Keratinocyte (primary cell): Measurements from ENCODE around the gene C2orf72. TPM values are rescaled to one million over a fixed set of nuclear protein-coding genes. Genes with fewer than 3 reads are reported as not detected.

Experiments used
- DNase-seq: peaks from one replicate; pipeline ENCODE4 v3.0.0-alpha.2; 2011; ENCODE audit warnings: low read depth, missing footprints, low spot score
- FAIRE-seq: peaks from 2 replicates; lab custom pipeline; 2011; peaks lifted over from hg19 to GRCh38; lab: Jason Lieb, UNC
- H2AFZ ChIP-seq: 2 replicates; pipeline ENCODE4 v1.6.0; 2012; ENCODE audit warnings: low read length, control low read depth, inconsistent platforms; ENCODE audit not compliant: control insufficient read depth
- H3K27ac ChIP-seq: 2 replicates; pipeline ENCODE4 v1.5.1; 2011; ENCODE audit warnings: low read length; ENCODE audit not compliant: control insufficient read depth, insufficient read depth
- H3K27me3 ChIP-seq: 3 replicates; pipeline ENCODE4 v1.6.0; 2011; ENCODE audit warnings: low read length; ENCODE audit not compliant: control insufficient read depth, insufficient read depth; ENCODE audit errors: extremely low read depth
- H3K36me3 ChIP-seq, 2 experiments: 2 replicates in 1 of 2; 3 replicates in 1 of 2; pipeline ENCODE4 v1.5.1; 2011; ENCODE audit warnings: low read length in 2 of 2, mild to moderate bottlenecking in 1 of 2; ENCODE audit not compliant: control insufficient read depth in 2 of 2, insufficient read depth in 2 of 2; ENCODE audit errors: extremely low read depth in 1 of 2
- H3K4me1 ChIP-seq: 3 replicates; pipeline ENCODE4 v1.5.1; 2011; ENCODE audit warnings: low read length; ENCODE audit not compliant: control insufficient read depth, insufficient read depth; ENCODE audit errors: extremely low read depth
- H3K4me2 ChIP-seq: 3 replicates; pipeline ENCODE4 v1.6.0; 2011; ENCODE audit warnings: low read depth, low read length; ENCODE audit not compliant: control insufficient read depth, insufficient read depth; ENCODE audit errors: extremely low read depth
- H3K4me3 ChIP-seq, 3 experiments: fragments of 200-600 bp in 1 of 3; sonication (generic) in 1 of 3; 2 replicates in 2 of 3; 3 replicates in 1 of 3; pipeline ENCODE4 v1.5.1; 2011 to 2016; ENCODE audit warnings: low read length in 3 of 3, mild to moderate bottlenecking in 3 of 3, control low read depth in 2 of 3, inconsistent platforms in 1 of 3, low read depth in 1 of 3, mixed read lengths in 1 of 3, mixed run types in 1 of 3, moderate library complexity in 1 of 3; ENCODE audit not compliant: control insufficient read depth in 2 of 3, insufficient read depth in 2 of 3; ENCODE audit errors: extremely low read depth in 1 of 3
- H3K79me2 ChIP-seq: 2 replicates; pipeline ENCODE4 v1.6.0; 2012; ENCODE audit warnings: low read length; ENCODE audit not compliant: control insufficient read depth, insufficient read depth
- H3K9ac ChIP-seq: 3 replicates; pipeline ENCODE4 v1.6.0; 2011; ENCODE audit warnings: low read length; ENCODE audit not compliant: control insufficient read depth, insufficient read depth; ENCODE audit errors: extremely low read depth
- H3K9me1 ChIP-seq: 3 replicates; pipeline ENCODE4 v1.6.0; 2011; ENCODE audit warnings: low read length; ENCODE audit not compliant: control insufficient read depth, insufficient read depth; ENCODE audit errors: extremely low read depth
- H3K9me3 ChIP-seq: 2 replicates; pipeline ENCODE4 v1.5.1; 2012; ENCODE audit warnings: low read depth, low read length; ENCODE audit not compliant: control insufficient read depth
- H4K20me1 ChIP-seq: 3 replicates; pipeline ENCODE4 v1.6.0; 2011; ENCODE audit warnings: low read length; ENCODE audit not compliant: control insufficient read depth, insufficient read depth; ENCODE audit errors: extremely low read depth
- CTCF ChIP-seq, 3 experiments: IDR thresholded peaks in 1 of 3; conservative IDR thresholded peaks in 1 of 3; optimal IDR thresholded peaks in 1 of 3; 2 replicates in 2 of 3; 3 replicates in 1 of 3; pipeline versions ENCODE3 to v1.5.1; 2011; ENCODE audit warnings: low read length in 3 of 3, mild to moderate bottlenecking in 3 of 3, moderate library complexity in 2 of 3, control low read depth in 1 of 3, inconsistent platforms in 1 of 3; ENCODE audit not compliant: insufficient read depth in 2 of 3; ENCODE audit errors: extremely low read depth in 1 of 3
- EZH2 ChIP-seq: IDR thresholded peaks from one replicate; pipeline ENCODE4 v1.6.1; 2012; ENCODE audit warnings: inconsistent platforms, mild to moderate bottlenecking, low read length, moderate library complexity
- dilution Hi-C: fragments of 300-500 bp; cut with MboI; formaldehyde crosslinking; loops from one replicate; pipeline ENCODE4 v1.7.0; 2020; ENCODE audit warnings: low sequenced_read_pairs; ENCODE audit not compliant: extremely low pct_ligation_motif_present
- polyA plus RNA-seq, 5 experiments: library from polyadenylated mRNA; depleted of rRNA in 3 of 5; stranded (reverse) in 3 of 5; stranded (forward) in 1 of 5; unstranded in 1 of 5; fragments of >200 nt; gene quantifications; 1 replicate in 1 of 5; 2 replicates in 3 of 5; 3 replicates in 1 of 5; pipeline versions ENCODE4 v1.2.1 to v1.2.3, GENCODE V29; 2011 to 2012; ENCODE audit warnings: missing spikeins in 2 of 5, low read depth in 1 of 5, low replicate concordance in 1 of 5

The C2orf72 gene
- polyA plus RNA-seq, 1 donor (not counting 4 experiments of a cell fraction or from before 2014, with no cell fraction given): not detected

- no peak for FAIRE-seq
- H4K20me1 ChIP-seq: no peaks in the 10 kb centered on the region
- no peaks in the 10 kb centered on the region for H3K4me1 ChIP-seq
- no peak overlapping the region for H2AFZ ChIP-seq
- no peak for DNase-seq
- H3K9ac ChIP-seq: no peak overlapping the region
- dilution Hi-C loops: no loop called here
- H3K9me1 ChIP-seq: no peaks in the 10 kb centered on the region
- H3K4me3 ChIP-seq: no peak overlapping the region
- no peak overlapping the region for H3K4me2 ChIP-seq
- no peaks in the 10 kb centered on the region for H3K9me3 ChIP-seq
- TF ChIP-seq CTCF (optimal IDR thresholded peaks at IDR 0.05 in 1 of 3, IDR thresholded peaks at IDR 0.05 in 1 of 3, conservative IDR thresholded peaks at IDR 0.05 in 1 of 3; ENCODE audit: extremely low read depth in 1 of 3, insufficient read depth in 2 of 3, low read length in 3 of 3) (no peak), EZH2 (no peak)
- H3K27me3 ChIP-seq: peaks cover 12% of the 10 kb centered on the region
- no peaks in the 10 kb centered on the region for H3K36me3 ChIP-seq
- no peaks in the 10 kb centered on the region for H3K79me2 ChIP-seq
- no peak overlapping the region for H3K27ac ChIP-seq
Observed at GRCh38 chr2:231013820-231014219, 23.5 kb upstream of the C2orf72 start.

GRCh38 chr2:231015478-231015877 lies 21.8 kb upstream of the C2orf72 start:
- Histone ChIP-seq H3K27ac (no peak overlapping the region), H3K9ac (no peak overlapping the region), H3K4me1 (no peaks in the 10 kb centered on the region), H3K4me2 (no peak overlapping the region), H3K27me3 (peaks cover 8% of the 10 kb centered on the region), H3K4me3 (no peak overlapping the region), H3K9me1 (no peaks in the 10 kb centered on the region), H3K9me3 (no peaks in the 10 kb centered on the region), H3K79me2 (no peaks in the 10 kb centered on the region), H4K20me1 (no peaks in the 10 kb centered on the region), H2AFZ (no peak overlapping the region), H3K36me3 (no peaks in the 10 kb centered on the region)
- FAIRE-seq (no peak), DNase-seq (no peak)
- TF ChIP-seq CTCF (optimal IDR thresholded peaks at IDR 0.05 in 1 of 3, IDR thresholded peaks at IDR 0.05 in 1 of 3, conservative IDR thresholded peaks at IDR 0.05 in 1 of 3; ENCODE audit: extremely low read depth in 1 of 3, insufficient read depth in 2 of 3, low read length in 3 of 3) (no peak), EZH2 (no peak)
- dilution Hi-C loops: no loop called here
